Astrocyte of the spinal cord (primary cell): ENCODE data around the gene CNIH1.

ENCODE experiments used
- DNase-seq: peaks from one replicate; pipeline ENCODE4 v3.0.0; 2011; ENCODE audit warnings: low read depth, low spot score
- H3K4me3 ChIP-seq: 2 replicates; pipeline ENCODE4 v1.5.1; 2011; ENCODE audit warnings: low read depth, mild to moderate bottlenecking, low read length, moderate library complexity
- CTCF ChIP-seq: IDR thresholded peaks from 2 replicates; pipeline ENCODE4 v1.5.1; 2012; ENCODE audit warnings: low read depth, mild to moderate bottlenecking, low read length, inconsistent platforms
- in situ Hi-C: cut with HindIII; loops from 2 replicates; pipeline ENCODE4 v1.10.0; 2017; ENCODE audit warnings: low sequenced_read_pairs

The CNIH1 gene

GRCh38 chr14:54487771-54488170 is 46.6 kb upstream of the CNIH1 start:
- no peak for TF ChIP-seq CTCF
- peak; percentile 61 for DNase-seq

GRCh38 chr14:54486685-54487084 is 45.5 kb upstream of the CNIH1 start:
- no peak for DNase-seq
- in situ Hi-C loops = no loop called here
- TF ChIP-seq CTCF = no peak
- no peak overlapping the region for H3K4me3 ChIP-seq

More at GRCh38 chr14:54487771-54488170, 46.6 kb upstream of the CNIH1 start:
- in situ Hi-C loops = no loop called here
- peak overlapping the region; percentile 74 for H3K4me3 ChIP-seq

- no peak for DNase-seq
- in situ Hi-C loops = no loop called here
- no peak overlapping the region for H3K4me3 ChIP-seq
- TF ChIP-seq CTCF = no peak
Measured at GRCh38 chr14:54483846-54484245, 42.7 kb upstream of the CNIH1 start.

- in situ Hi-C loops = no loop called here
- no peak overlapping the region for H3K4me3 ChIP-seq
- no peak for DNase-seq
- TF ChIP-seq CTCF = no peak
Measured at GRCh38 chr14:54483073-54483745, 42.0 kb upstream of the CNIH1 start.

GRCh38 chr14:54481695-54482094 is 40.5 kb upstream of the CNIH1 start:
- H3K4me3 ChIP-seq = no peak overlapping the region
- in situ Hi-C loops = no loop called here
- no peak for TF ChIP-seq CTCF
- no peak for DNase-seq

GRCh38 chr14:54480830-54481562 is 39.8 kb upstream of the CNIH1 start:
- H3K4me3 ChIP-seq = no peak overlapping the region
- no peak for DNase-seq
- in situ Hi-C loops = no loop called here
- TF ChIP-seq CTCF = no peak
